ENCODE data around the gene MCF2L2. TPM values are rescaled to one million over a fixed set of nuclear protein-coding genes. Genes with fewer than 3 reads are reported as not detected.

The MCF2L2 gene
- total RNA-seq, 1 donor from 2014 or later = 0.53 TPM

GRCh38 chr3:183270344-183270743, 158.1 kb downstream of the MCF2L2 start:
- no peak for DNase-seq (ENCODE audit: low read depth, low spot score)

DNA sequence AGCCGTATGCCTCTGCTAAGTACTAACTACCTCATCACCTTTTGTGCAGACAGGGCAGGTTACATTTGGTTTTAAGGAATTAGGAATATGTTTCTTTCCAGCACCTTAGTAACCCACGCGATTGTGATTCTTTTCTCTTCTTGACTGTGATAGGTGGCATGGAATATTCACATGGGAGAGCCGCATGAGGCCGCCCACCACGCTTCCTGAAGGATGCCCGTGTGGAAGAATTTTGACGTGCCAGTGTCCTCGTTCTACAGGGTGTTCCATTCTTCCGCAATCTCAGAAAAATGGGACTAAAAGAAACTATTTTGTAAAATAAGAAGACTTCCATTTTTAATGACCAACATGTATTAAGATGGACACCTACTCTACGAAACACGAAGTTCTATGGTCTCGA, 159.1 kb downstream of the MCF2L2 start:
- DNase-seq (ENCODE audit: low read depth, low spot score) = no peak

DNA sequence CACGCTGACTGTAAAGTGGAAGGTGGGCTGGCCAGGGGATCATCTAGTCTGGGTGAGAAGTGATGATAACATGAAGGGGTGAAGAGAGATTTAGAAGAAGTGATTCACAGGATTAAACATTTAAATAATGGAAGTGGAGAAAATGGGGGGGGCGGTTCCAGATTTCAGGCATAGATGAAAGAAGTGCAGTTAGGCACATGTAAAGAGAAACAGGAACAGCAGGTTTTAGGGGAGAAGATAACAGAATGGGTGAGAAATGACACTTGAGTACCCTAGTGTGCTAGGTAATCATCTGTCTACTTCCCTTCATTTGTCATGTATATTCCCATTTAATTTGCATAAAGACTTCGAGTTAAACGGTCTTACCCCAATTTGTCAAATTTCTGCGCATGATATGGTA, 160.1 kb downstream of the MCF2L2 start:
- no peak for DNase-seq (ENCODE audit: low read depth, low spot score)

DNA sequence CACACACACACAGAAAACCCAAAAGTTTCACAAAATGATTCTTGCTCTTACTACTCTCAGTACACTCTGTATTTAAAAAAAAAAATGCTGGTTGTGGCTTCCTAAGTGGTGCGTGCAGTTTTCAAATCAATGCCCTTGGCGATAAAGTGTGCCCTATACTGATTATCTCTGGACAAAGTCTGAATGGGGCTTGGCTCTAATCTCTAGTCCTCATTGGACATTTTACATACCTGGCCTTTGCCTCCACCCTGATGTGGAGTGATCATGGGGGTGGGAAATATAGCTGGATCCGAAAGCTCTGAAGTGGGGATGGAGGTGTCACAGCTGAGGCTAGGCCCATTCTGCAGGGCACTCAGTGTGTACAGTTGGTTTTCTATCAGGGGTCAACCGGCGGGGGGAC, 161.3 kb downstream of the MCF2L2 start:
- DNase-seq (ENCODE audit: low read depth, low spot score) = no peak

DNA sequence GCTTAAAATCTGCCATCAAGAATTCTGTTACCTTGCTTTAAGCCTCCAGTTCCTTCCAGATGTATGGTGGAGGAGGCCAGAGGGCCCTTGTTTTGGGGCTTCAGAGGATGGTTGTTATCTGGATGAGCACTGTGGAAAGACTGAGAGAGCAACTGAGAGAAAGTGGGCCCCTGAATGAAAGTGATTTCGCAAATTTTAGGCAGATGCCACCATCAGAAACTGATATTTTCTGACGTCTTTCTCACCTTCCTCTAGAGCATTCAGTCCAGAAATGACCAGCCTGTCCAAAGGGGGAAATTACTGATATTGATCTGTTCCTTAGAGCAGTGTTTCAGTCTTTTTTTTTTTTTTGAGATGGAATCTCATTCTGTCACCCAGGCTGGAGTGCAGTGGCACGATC, 162.0 kb downstream of the MCF2L2 start:
- no peak for DNase-seq (ENCODE audit: low read depth, low spot score)

- DNase-seq (ENCODE audit: low read depth, low spot score) = peak; percentile 64
Measured at GRCh38 chr3:183265834-183266417, 162.5 kb downstream of the MCF2L2 start.

DNA sequence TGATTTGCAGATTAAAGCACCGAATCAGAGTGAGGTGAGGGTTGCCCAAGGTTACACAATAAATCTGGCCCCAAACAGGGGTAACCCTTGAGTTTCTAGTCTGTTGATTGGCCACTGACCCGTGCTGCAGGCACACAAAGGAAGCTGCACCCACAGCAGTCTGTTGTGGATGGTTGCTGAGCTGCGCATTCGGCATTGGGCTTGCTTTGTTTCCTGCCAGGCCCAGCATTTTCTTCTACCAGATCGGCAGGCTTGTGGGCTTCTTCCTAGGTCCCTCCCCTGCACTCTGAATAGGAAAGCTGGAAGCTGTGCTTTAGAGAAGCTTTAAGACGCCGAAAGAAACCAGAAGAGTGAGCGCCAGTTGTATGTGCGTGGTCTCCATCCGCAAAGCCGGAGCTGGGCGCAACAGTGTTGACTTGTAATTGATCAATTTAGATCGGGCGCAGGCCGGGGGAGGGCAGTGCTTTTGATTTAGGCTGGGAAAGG, 163.2 kb downstream of the MCF2L2 start:
- no peak for DNase-seq (ENCODE audit: low read depth, low spot score)

DNA sequence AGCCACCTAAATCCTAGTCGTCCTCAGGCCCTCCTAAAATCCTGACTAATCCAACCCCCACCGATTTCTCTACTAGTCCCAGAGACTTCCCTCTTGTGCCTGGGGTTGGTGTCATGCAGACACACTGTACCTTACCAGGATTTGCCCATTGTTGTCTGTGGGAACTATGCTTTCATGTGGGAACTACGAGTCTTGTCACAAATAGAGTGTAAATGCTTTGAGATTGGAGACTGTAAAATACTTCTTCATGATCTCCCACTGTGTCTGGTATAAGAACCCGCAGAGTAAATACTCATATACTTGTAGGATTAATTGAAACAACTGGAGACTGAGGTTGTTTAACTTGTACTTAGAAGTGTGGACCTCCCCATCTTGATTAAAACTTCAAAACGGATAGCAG, 164.2 kb downstream of the MCF2L2 start:
- DNase-seq (ENCODE audit: low read depth, low spot score) = no peak

- DNase-seq (ENCODE audit: low read depth, low spot score) = no peak
Measured at GRCh38 chr3:183262875-183263378, 165.5 kb downstream of the MCF2L2 start.

- DNase-seq (ENCODE audit: low read depth, low spot score) = no peak
Measured at GRCh38 chr3:183261151-183261724, 167.2 kb downstream of the MCF2L2 start.

DNA sequence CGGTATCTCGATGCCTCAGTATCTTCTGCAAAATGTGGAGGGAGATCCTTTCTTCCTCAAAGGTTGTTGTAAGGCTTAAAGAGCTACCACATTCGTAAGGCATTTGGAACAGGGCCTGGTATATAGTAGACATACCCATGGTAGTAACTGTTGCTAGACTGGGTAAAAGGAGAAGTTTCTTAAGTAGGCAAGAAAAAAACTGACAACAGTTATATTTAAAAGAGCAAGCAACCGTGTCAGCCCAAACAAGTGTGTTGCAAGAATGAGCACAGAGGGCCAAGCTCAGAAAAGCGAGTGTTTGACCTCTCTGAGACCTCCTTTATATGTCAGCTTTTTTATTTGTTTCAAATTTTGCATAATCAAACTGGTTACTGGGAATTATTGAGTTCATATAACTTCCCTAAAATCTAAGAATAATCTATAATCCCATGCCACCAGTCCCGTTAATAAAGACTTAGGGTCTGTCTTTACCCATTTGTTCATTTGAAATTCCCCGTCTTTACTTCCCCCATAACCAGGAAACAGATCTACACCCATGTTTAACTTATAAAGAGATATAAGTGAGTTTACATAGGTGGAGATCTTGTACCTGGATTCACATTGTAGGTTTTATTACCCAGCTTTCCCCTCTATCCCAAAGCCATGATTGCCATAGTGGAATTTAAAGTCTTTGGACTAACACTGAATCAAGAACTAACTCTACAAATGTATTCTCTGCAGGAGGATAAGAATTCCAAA, 168.1 kb downstream of the MCF2L2 start:
- DNase-seq (ENCODE audit: low read depth, low spot score) = no peak

GRCh38 chr3:183259621-183260020, 168.8 kb downstream of the MCF2L2 start:
- no peak for DNase-seq (ENCODE audit: low read depth, low spot score)

DNA sequence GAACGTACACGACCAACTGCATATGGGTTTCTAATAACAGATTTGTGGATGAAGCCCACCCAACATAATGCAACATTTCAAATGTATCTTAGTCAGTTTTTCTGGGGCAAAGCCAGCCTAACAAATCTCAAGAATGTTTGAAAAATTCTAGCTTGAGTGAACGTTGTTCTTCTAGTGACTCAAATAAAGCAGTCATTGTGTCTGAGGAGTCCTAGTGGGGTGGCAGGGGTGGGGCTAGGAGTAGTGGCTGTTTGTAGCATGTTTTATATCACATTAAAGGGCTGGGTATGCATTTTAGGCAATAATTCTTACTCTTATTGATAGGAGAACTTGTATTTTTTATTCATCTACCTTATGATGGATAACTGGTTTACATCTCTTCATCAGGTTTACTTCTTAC, 169.3 kb downstream of the MCF2L2 start:
- no peak for DNase-seq (ENCODE audit: low read depth, low spot score)

DNA sequence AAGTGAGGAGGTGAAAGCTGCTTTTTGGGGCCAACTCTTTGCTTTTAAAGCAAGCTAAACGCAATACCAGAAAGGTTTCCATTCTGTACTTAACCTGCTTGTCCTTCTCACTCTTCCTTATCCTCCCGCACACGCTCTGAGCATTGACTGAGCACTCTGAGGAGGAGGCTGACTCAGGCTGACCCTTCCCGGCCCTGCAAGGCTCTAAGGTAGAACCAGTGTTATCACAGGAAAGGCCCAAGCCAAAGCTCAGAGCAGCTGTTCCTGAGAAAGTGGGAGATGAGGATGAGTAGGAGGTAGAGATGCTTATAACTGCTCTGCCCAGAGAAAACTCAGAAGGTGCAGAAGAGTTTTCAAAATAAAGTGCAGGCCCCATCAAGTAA, 173.1 kb downstream of the MCF2L2 start:
- no peak for DNase-seq (ENCODE audit: low read depth, low spot score)

DNA sequence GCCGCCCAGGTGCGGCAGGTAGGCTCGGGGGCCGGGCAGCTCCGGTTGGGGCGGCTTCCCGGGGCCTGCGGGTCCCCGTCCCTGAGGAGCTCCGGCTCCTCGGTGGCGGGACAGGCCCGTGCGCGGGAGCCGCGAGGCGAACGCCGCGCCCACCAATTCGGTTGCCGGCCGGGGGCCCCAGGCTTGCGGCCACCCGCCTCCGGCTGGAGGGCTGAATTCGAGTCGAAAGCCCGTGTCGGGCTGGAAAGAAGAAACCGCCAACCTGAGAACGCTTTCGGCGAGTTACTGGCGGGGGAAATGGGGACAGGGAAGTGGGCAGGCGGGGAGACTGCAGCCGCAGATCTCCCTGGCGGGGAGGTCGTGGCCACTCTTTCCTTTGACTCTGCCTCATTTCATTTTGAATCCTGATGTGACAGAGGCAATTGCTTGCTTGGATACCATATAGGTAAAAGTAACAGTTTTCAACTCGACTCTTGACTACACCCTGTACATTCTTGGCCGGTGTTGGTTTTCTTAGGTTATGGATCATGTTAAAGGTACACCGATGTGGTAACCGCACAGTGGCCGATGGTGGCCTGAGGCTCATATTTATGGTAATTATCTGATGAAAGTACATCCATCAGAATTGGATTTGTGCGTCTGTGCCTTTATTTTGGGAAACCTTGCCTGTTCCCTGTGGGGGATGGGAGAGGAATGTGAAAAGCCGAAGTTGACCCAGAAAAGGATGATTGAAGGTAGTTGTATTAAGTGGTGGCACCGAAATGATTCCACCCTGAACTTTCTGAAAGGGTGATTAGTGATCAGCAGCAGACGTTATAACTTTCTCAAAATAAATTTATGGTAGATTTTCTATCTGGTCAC, 173.7 kb downstream of the MCF2L2 start:
- DNase-seq (ENCODE audit: low read depth, low spot score) = no peak

GRCh38 chr3:183253528-183254486, 174.6 kb downstream of the MCF2L2 start:
- no peak for DNase-seq (ENCODE audit: low read depth, low spot score)

DNA sequence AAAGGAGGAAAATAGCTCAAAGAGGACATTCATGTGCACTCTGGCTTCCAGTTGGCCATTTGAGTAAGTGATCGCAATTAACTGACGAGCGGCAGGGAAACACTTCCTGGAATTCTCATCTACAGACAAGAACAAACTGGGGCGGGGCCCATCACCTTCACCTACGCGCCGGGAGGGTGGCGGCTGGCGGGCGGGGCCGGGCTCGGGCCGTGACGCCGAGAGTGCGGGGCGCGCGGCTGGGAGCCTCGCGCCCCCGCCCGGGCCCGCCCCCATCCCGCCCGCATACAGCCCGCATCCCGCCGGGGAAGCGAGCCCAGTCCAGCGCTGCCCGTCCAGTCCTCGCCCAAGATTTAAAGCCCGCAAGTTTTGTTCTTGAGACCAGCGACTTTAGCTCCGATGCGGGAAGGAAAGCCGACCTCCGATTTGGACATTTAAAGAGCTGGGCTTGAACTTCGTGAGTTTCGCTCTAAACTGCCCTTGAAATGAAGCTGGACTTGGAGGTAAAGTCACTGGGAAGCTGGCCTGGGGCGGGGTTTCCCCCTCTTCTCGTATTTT, 175.4 kb downstream of the MCF2L2 start, which contains the start of gene B3GNT5:
TSS of gene B3GNT5 (plus strand) at position 281 of the 555 bp plus-strand sequence. CDS start 16,546 bp downstream, outside the sequence.
- DNase-seq (ENCODE audit: low read depth, low spot score) = no peak

- DNase-seq (ENCODE audit: low read depth, low spot score) = no peak
Measured at GRCh38 chr3:183252118-183252782, 176.2 kb downstream of the MCF2L2 start.

DNA sequence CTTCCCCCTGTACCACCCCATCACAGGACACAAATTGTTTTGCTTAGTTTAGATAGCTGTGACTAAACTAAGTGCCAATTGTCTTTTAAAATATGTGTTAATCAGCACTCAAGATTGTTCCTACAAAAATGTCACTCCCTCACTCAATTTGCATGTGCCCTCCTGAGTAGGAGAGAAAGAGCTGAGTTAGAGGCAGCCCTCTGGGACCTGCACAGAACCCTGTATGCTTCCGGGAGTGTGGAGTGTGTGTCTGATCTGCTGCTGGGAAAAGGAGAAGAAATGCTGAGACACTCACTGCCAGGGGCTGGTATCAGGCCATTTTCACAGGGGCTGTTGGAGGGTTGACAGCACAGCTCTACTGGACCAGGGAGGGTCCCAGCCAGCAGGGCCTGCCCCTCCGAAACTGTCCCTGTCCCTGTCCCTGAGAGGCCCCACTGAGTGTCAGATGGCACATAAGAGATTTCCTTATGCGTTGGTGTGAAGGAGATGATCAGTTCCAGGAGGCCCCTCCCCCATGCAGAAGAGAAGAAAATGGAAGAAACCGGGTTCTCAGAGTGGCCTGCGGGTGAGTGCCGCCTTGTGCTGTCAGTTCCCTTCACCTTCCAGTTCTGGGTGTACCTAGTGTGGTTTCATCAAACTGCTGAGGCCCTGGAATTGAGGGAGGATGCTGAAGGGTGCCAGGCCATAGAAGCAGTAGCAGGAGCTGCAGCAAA, 179.3 kb downstream of the MCF2L2 start:
- no peak for DNase-seq (ENCODE audit: low read depth, low spot score)
